Fibroblast of peridontal ligament (primary cell): ENCODE measurements around the gene CUX1.
A peak's percentile ranks its signal among the peaks of the same experiment; 100 is the strongest.
"Not testable (repeated sequence)": the region's sequence is repeated elsewhere in the genome, so short reads cannot be mapped to it uniquely, and the experiment has no call there.

Experiments used
- DNase-seq: peaks from one replicate; pipeline ENCODE4 v3.0.0-alpha.2; 2010; ENCODE audit errors: extremely low read depth

CUX1 gene

GRCh38 chr7:102181517-102181916 is 364.1 kb downstream of the CUX1 start:
- no peak for DNase-seq

- DNase-seq = no peak
Measured at GRCh38 chr7:102182016-102182415, 364.6 kb downstream of the CUX1 start.

GRCh38 chr7:102183848-102184247 is 366.4 kb downstream of the CUX1 start:
- DNase-seq = not testable (repeated sequence)

GRCh38 chr7:102184303-102184702 is 366.9 kb downstream of the CUX1 start:
- DNase-seq = no peak

- no peak for DNase-seq
Measured at GRCh38 chr7:102185796-102186195, 368.4 kb downstream of the CUX1 start.

- no peak for DNase-seq
Measured at GRCh38 chr7:102186306-102186705, 368.9 kb downstream of the CUX1 start.

GRCh38 chr7:102188746-102189145 is 371.3 kb downstream of the CUX1 start:
- no peak for DNase-seq

- no peak for DNase-seq
Measured at GRCh38 chr7:102189756-102190155, 372.3 kb downstream of the CUX1 start.

GRCh38 chr7:102190776-102191350 is 373.4 kb downstream of the CUX1 start:
- no peak for DNase-seq

GRCh38 chr7:102191556-102192379 is 374.3 kb downstream of the CUX1 start:
- DNase-seq = no peak

GRCh38 chr7:102192790-102193189 is 375.4 kb downstream of the CUX1 start:
- DNase-seq = no peak

GRCh38 chr7:102193806-102194205 is 376.4 kb downstream of the CUX1 start:
- DNase-seq = peak; percentile 20

GRCh38 chr7:102195361-102195760 is 377.9 kb downstream of the CUX1 start:
- DNase-seq = no peak

- DNase-seq = no peak
Measured at GRCh38 chr7:102196028-102196427, 378.6 kb downstream of the CUX1 start.

GRCh38 chr7:102197161-102197560 is 379.7 kb downstream of the CUX1 start:
- no peak for DNase-seq

GRCh38 chr7:102197599-102197998 is 380.2 kb downstream of the CUX1 start:
- no peak for DNase-seq

- no peak for DNase-seq
Measured at GRCh38 chr7:102198417-102198956, 381.1 kb downstream of the CUX1 start.

- DNase-seq = no peak
Measured at GRCh38 chr7:102201576-102201975, 384.1 kb downstream of the CUX1 start.

- no peak for DNase-seq
Measured at GRCh38 chr7:102202556-102202955, 385.1 kb downstream of the CUX1 start.

GRCh38 chr7:102203218-102203617 is 385.8 kb downstream of the CUX1 start:
- DNase-seq = no peak

GRCh38 chr7:102204212-102204611 is 386.8 kb downstream of the CUX1 start:
- DNase-seq = no peak

GRCh38 chr7:102205915-102206314 is 388.5 kb downstream of the CUX1 start:
- no peak for DNase-seq

- DNase-seq = no peak
Measured at GRCh38 chr7:102208826-102209225, 391.4 kb downstream of the CUX1 start.
